HS-27A (cell line): Measurements from ENCODE around the gene CEP85.

Experiments used
- DNase-seq: peaks from one replicate; pipeline ENCODE4 v3.0.0-alpha.2; 2012; ENCODE audit warnings: low read depth, missing footprints

Gene CEP85

DNA sequence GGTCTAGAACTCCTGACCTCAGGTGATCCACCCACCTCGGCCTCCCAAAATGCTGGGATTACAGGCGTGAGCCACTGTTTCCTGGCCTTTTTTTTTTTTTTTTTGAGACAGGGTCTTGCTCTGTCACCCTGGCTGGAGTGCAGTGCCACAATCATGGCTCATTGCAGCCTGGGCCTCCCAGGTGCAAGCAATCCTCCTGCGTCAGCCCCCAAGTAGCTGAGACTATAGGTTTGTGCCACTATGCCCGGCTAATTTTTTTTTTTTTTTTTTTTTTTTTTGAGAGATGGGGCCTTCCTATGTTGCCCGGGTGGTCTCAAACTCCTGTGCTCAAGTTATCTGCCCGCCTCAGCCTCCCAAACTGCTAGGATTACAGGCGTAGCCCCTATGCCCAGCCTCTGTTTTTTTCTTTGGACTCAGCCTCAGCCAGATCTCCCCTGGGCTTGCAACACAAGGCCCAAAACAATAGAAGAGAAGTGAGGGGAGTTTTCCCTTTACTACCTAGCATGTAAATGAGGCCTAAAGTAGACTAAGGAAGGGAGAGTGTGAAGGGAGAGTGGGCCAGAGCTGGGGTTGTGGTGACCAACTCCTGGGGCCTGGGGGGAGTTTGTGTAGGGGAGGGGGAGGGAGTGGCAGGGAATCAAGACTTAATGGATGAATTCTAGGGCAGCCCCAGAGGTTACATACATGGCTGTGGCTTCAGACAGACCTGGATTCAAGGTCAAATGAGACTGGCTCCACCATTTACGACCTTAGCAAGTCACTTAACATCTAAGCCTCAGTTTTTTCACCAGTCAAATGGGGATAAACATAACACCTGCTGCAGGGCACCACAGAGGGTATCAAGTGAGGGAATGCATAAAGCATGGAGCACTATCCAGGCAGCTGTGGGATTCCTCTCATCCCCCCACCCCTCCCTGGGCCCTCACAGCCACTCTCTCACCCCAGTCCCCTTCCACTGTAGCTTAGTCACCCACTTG is 82.2 kb downstream of the CEP85 start:
- DNase-seq, result no peak

- no peak for DNase-seq
Measured at GRCh38 chr1:26317146-26317545, 83.1 kb downstream of the CEP85 start.

DNA sequence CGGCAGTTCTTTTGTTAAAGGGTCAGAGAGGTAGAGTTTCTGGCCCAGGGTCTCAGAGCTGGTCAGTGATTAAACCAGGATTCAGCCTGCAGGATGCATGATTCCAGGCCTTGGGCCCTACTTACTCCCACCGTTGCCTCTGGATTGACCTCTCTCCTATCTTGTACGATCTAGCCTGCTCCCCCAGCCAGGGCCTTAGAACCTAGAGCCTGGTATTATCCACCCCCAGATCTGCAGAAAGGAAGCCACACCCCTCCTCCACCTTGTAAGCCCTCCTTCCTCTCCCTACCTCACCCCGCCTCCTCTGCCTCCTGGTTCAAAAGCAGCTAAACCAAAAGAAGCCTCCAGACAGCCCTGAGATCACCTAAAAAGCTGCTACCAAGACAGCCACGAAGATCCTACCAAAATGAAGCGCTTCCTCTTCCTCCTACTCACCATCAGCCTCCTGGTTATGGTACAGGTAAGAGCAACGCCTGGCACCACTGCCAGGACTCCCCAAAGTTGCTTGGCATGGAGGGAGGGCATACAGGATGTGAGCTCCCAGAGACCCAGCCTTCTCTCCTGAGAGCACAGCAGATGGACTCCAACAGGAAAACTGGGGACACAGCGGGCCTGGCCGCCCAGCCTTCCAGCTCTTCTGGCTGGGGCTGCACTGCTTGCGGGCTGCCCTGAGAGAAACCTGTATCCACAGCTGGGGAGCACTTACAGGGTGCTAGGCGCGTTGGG is 83.8 kb downstream of the CEP85 start, which contains the start of gene CD52:
Gene CD52, plus strand, starts transcription at position 347 of the 726 bp plus-strand sequence. Its CDS starts 60 bp downstream, at position 407.
- DNase-seq, result no peak

- no peak for DNase-seq
Measured at GRCh38 chr1:26318338-26319064, 84.5 kb downstream of the CEP85 start.

DNA sequence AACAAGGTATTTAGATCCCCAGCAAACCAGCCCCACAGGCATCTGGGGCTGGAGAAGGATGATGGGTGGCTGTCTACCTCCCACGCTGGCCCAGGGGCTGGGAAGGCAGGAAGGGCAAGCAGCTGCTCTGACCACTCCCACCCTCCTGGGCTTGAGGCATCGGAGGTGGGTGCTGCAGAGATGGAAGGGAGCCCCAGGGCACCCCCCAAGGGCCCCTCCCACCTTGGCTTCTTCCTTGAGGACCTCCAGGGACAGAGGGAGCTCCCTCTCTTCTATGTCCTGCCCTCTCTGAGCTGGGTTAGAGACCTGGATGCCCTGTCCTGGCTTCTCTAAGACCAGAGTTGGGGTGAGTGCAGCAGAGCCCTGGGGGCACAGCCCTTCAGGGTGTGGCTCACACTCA is 86.9 kb downstream of the CEP85 start:
- no peak for DNase-seq

DNA sequence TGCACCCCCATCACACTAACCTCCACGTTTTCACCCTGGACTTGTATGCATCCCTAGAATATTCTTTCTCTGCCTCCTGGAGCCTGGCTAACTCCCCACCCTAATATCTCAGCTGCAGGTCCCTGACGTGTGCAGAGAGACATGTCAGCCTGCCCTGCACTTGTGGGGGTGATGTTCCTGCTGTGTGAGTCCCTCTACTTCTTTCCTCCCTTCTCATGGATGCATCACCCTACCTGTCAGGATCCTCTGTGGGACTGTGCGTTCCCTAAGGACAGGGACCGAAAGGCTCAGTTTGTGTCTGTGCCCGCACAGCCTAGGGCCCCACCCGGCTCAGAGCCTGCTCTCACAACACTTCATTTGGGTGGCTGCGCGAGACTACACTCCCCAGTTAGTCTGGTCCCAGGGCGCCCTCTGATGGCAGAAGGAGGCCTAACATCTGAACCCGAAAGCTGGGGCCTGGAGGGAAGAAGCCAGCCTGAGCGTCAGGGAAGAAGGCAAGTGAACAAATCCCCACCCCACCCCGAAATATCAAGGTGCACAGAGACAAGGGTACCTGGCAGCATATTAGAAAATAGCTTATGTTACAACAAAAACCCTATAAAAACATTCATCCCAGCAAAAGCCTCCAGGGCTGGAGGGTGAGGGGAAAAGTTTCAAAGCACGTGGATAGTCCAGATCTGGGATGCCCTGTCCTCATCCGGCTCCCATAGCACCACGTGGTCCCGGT is 87.5 kb downstream of the CEP85 start:
- peak; percentile 71 for DNase-seq

GRCh38 chr1:26322042-26322331 is 88.0 kb downstream of the CEP85 start:
- DNase-seq, result no peak

DNA sequence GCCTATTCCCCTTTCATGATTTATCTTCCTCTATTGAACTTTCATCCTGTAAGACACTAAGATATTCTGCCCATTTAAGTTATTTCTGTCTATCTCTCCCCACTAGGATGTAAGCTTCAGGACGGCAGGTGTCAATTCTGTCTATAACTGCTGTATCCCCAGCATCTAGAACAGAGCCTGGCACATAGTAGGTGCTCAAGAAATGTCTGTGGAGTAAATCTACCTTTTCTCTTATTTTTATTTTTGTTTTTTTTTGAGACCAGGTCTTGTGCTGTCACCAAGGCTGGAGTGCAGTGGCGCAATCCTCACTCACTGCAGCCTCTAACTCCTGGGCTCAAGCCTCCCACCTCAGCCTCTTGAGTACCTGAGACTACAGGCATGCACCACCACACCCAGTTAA is 89.4 kb downstream of the CEP85 start:
- no peak for DNase-seq

- no peak for DNase-seq
Measured at GRCh38 chr1:26324550-26324949, 90.5 kb downstream of the CEP85 start.

GRCh38 chr1:26327956-26328362 is 94.0 kb downstream of the CEP85 start:
- no peak for DNase-seq
